GM18951 (cell line): Measurements from ENCODE around the gene C5orf63.
"Not testable (repeated sequence)": the region's sequence is repeated elsewhere in the genome, so short reads cannot be mapped to it uniquely, and the experiment has no call there.

Experiments used
- POLR2A ChIP-seq: IDR thresholded peaks from 4 replicates; pipeline ENCODE4 v1.6.1; 2011; ENCODE audit warnings: mild to moderate bottlenecking; ENCODE audit not compliant: insufficient read length, insufficient read depth; ENCODE audit errors: extremely low read depth
- in situ Hi-C: fragments of 300-500 bp; cut with MboI; formaldehyde crosslinking; loops from one replicate; pipeline ENCODE4 v1.12.0; 2022; ENCODE audit warnings: low sequenced_read_pairs, mixed read lengths, inconsistent platforms; ENCODE audit not compliant: unreplicated experiment

Gene C5orf63

DNA sequence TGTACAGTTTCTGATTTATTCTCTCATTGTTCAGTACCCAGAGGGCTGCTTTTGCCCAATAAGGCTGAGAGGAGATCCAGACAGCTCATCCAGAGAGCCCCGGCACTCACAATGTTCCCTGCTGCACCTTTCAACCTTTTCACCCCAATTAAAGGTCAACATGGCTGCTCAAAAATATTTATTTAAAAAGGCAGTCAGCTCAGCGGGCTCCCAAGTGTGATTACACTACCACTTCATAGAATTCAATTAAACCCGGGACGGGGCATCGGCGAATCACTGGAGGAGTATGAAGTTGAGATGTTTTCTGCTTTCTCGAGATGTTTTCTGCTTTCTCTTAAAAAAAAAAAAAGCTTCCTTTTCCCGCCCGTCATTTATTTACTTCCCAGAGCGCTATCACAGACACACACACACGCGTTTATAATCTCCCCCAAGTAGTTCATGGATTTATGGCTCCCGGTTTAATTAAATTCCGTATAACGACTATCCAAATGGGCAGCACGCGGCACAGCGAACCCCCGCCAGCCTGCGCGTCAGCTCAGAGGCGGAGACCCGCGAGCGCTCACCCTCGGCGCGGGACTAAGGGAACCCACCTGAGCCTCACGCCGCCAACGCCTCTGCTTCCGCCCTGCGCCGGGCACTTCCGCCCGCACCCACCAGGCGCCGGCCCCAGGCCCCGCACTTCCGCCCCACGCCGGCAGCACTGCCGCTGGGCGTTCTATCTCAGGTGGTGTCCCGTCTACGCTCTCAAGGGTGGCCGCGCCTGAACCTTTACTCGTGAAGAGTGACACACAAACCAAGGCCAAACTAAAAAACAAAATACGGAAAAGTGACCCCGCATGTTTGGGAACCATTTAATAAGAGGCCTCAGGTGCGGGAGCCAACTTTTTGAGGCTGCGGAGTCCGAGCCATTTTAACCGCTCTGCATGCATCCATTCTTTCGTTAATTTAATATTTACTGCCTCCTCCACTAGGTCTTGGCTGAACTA, at the start of gene C5orf63:
Gene C5orf63 (minus strand): TSS at position 642 of the 986 bp plus-strand sequence. CDS start 14,507 bp downstream, outside the sequence.
- in situ Hi-C loops, result no loop called here
- peak; percentile 85 for TF ChIP-seq POLR2A

DNA sequence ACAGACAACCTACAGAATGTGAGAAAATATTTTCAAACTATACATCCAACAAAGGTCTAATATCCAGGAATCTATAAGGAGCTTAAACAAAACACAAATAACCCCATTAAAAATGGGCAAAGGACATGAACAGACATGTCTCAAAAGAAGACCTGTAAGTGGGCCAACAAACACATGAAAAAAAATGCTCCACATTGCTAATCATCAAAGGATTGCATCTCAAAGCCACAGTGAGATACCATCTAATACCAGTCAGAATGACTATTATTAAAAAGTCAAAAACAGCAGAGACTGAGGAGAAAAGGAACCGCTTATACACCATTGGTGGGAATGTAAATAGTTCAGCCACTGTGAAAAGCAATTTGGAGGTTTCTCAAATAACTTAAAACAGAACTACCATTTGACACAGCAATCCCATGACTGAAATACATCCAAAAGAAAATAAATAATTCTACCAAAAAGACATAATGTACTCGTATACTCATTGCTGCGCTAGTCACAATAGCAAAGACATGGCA, 39.1 kb upstream of the C5orf63 start:
- TF ChIP-seq POLR2A, result no peak
- in situ Hi-C loops, result no loop called here

DNA sequence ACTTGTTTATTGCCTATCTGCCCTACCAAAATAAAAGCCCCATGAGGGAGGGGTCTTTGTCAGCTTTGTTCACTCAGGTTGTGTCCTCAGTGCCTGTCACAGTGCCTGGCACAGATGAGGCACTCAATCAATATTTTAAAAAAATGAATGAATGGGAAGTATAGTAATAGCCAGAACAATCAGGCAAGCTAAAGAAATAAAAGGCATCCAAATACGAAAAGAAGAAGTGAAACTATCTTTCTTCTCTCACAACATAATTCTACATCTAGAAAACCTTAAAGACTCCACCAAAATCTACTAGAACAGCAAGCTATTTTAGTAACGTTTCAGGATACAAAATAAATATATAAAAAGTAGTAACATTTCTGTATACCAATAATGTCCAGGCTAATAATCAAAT, 37.8 kb upstream of the C5orf63 start:
- in situ Hi-C loops, result no loop called here
- no peak for TF ChIP-seq POLR2A

DNA sequence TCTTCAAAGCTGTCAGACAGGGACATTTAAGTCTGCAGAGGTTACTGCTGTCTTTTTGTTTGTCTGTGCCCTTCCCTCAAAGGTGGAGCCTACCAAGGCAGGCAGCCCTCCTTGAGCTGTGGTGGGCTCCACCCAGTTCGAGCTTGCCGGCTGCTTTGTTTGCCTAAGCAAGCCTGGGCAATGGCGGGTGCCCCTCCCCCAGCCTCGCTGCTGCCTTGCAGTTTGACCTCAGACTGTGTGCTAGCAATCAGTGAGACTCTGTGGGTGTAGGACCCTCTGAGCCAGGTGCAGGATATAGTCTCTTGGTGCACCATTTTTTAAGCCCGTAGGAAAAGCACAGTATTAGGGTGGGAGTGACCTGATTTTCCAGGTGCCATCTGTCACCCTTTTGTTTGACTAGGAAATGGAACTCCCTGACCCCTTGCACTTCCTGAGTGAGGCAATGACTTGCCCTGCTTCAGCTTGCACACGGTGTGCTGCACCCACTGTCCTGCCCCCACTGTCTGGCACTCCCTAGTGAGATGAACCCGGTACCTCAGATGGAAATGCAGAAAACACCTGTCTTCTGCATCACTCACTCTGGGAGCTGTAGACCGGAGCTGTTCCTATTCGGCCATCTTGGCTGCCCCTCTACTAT, 35.4 kb upstream of the C5orf63 start:
- in situ Hi-C loops, result not testable (repeated sequence)

DNA sequence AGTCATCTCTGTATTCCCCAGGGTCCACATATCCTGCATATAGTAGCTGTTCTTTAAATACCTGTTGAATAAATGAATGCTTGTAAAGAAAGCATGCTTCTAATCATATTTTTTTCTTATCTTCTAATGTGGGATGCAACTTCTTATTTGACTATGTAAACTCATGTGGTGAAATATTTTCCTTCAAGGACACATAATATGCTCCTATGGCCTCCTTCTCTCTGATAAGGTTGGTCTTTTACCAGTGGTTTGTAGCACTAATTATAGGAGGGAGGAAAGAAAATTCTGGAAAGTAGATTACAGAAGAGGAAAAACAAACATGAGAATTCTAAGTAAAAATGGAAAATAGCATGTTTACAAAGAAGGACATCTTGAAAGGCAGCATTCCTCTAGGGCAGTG, 28.6 kb upstream of the C5orf63 start:
- in situ Hi-C loops, result no loop called here
- TF ChIP-seq POLR2A, result no peak

DNA sequence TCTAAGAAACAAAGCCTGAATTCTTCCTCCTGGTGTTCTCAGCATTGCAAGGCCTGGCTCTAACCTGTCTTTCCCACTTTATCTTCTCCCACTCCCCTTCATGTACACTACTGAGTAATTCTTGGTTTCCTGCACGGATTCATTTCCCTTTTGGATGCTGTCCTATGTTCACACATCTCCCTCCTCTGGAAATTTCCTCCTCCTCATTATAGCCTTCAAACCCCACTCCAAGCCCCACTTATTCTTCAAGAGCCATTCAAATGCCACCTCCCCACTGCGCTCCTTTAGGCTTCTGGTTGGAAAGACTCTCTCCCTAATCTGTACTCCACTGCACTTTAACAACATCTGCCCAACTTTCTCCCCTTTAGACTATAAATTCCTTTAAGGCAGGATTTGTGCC, 28.2 kb upstream of the C5orf63 start:
- in situ Hi-C loops, result no loop called here
- TF ChIP-seq POLR2A, result no peak

DNA sequence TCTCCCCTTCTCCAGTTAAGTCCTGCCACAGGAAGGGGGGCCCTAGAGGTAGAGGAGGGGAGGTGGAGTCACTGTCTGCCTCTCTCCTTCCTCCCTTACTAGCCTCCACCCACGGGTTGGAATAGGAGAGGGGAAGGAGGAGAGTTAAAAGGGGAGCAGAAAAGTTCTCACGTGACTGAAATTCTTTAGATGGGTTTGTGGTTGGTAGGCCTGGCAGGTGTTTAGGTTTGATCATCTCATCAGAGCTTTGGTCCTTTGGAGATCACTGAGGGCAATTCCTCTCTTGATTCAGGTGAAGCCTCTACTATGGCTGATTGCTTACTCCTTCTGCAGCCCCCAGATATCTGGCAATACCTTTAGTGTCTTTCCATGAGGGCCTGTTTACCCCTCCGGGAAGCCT, 24.9 kb upstream of the C5orf63 start:
- in situ Hi-C loops, result no loop called here
- TF ChIP-seq POLR2A, result no peak

DNA sequence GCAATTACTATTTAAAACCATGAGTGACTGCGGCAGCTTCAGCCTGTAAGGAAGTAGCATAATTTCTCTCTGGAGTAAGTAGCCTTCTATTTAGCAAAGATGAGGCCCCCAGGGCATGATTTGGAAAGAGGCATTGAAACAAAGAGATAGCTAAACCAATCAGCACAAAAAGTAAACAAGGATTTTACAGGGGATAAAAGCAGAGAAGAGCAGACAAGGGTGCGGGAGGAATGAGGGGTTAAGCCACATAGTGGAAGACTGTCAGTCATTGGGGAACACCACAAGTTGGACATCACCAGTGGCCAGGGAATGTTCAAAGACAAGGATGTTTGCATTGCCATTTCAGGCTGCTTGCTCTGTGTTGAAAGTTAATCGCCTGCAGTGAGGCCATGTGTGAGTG, 24.0 kb upstream of the C5orf63 start:
- in situ Hi-C loops, result no loop called here
- no peak for TF ChIP-seq POLR2A

DNA sequence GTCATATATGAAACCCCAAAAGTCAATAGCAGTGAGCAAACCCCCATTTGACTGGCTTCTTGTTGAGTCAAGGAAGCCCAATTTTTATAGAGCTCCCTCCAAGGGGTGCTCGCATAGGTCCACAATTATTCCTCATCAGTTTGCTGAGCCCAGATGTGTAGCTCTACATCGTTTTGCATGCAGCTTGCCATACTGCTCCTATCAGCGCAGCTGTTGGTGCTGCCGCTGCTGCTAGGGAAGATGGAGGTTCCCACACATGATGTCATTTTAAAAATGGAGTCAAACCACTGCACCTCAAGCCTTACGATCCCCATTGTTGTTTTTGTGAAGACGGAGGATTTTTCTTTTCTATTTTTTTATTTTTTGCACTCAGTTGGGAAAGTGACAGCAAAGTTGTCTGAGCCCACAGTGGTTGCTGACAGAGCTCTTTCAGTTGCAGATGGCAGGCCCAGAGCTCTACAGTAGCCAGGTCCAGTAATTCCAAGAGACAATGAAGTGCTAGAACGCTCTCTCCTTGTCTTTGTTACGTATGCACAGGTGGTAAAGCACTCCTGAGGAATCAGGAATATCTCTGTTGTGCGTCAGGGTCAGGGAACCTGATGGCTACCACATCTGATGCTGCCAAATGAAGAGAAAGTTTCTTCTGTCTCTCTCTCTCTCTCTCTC, 23.2 kb upstream of the C5orf63 start:
- no peak for TF ChIP-seq POLR2A
- in situ Hi-C loops, result no loop called here

DNA sequence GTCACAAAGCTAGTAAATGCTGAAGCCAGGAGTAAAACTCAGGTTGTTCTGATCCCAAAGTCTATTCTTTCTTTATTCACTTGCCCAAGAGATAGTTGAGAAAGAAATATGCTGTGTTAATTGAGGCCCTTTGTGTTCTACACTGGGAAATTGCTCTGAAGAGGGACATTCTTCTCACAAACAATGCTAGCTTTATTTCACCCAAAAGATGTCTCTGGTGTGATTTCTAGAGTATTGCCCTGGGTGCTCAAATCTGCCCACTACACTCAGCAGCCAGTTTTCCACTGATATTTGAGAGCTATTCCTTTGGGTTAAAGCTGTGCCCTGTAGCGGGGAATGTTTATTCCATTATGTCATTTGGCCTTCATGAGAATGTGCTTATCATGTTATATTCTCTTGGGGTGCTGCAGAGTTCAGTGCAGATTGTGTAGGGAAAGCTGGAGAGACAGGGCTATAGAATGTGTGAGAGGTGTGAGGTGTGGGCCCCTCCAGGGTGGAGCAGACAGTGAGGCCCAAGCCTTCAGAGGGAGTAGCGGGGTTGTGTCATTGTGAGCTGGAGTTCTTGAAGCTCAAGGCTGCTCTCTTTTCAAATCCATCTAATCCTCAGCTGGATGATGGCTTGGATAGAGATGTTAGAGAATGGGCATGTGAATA, 21.0 kb upstream of the C5orf63 start:
- TF ChIP-seq POLR2A, result no peak
- in situ Hi-C loops, result no loop called here

DNA sequence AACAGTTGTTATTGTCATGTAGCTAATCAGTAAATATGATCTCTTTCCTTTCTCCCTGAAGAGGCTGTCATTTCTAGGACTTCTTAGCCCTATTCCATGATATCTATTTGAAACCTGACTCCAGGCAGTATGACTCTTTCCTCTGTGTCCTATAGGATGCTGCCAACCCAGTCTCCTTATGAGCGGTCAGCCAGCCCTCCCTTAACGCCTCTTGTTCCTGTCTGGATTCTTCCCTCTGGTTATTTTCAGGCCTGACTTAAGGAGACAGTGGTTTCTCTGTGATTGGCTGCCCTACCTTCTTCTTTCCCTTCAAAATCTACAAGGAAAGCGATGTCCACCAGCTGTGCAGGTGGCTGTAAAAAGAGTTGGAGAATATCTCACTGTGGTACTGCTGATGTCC, 19.4 kb upstream of the C5orf63 start:
- in situ Hi-C loops, result no loop called here
- no peak for TF ChIP-seq POLR2A

DNA sequence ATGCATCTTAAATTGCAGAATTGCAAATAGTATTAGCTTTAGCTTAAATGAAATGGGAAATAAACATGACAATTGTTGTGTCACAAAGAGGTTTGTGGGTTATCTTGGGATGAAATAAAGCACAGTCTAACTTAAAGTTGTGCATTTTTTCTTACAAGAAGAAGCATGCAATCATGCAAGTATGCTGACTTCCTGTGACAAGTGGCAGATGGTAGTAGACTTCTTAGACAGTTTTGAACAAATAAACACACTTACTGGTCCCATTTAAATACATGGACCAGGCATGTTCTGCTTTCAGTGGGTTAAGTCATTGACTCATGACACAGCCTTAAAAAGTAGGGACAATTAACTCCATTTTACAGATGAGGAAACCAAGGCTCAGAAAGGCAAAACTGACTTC, 15.9 kb upstream of the C5orf63 start:
- no peak for TF ChIP-seq POLR2A
- in situ Hi-C loops, result no loop called here

DNA sequence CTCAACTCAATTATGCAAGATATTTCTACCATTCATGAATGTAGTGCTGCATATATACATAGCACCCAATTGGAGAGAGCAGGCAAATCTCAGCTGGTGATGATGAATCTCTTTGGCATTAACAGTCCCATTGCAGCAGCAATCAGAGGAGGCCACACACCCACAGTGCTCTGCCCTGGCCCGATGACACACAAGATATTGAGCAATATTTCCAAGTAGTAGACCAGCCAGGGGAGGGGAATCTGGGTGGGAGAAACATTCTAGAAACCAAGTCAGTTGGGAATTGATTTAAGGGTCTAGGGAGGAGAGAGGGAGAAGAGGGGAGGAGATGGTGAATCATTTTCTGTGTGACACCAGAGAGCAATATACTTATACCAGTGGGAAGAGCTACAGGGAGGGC, 14.9 kb upstream of the C5orf63 start:
- in situ Hi-C loops, result no loop called here

More for the DNA sequence above, 14.9 kb upstream of the C5orf63 start:
- no peak for TF ChIP-seq POLR2A
